CD4-positive, alpha-beta memory T cell (primary cell): Measurements from ENCODE around the gene LIN7C. TPM values are rescaled to one million over a fixed set of nuclear protein-coding genes. Genes with fewer than 3 reads are reported as not detected.

ENCODE experiments used
- CTCF ChIA-PET: fragments of 350-600 bp; sonication (Branson Sonifier 250); formaldehyde crosslinking; loops from one replicate; lab custom pipeline; 2021; ENCODE audit warnings: inconsistent platforms; ENCODE audit not compliant: partially characterized antibody; lab: Charles Lee
- POLR2A ChIA-PET: fragments of 350-600 bp; sonication (Branson Sonifier 250); formaldehyde crosslinking; loops from one replicate; lab custom pipeline; 2021; ENCODE audit not compliant: partially characterized antibody; lab: Charles Lee
- DNase-seq, 5 donors: peaks; one replicate each; pipeline versions ENCODE4 v3.0.0 to v3.0.0-alpha.2; 2020 to 2022; ENCODE audit warnings: mixed read lengths in 1 of 5
- H3K27ac ChIP-seq: one replicate; pipeline ENCODE4 v1.7.0; 2013; ENCODE audit warnings: low read depth, low read length
- H3K27me3 ChIP-seq: 2 replicates; pipeline ENCODE4 v1.7.0; 2013; ENCODE audit warnings: mild to moderate bottlenecking, low read length, moderate library complexity; ENCODE audit not compliant: insufficient read depth
- H3K36me3 ChIP-seq: 2 replicates; pipeline ENCODE4 v1.7.0; 2013; ENCODE audit warnings: mild to moderate bottlenecking, low read length, moderate library complexity; ENCODE audit not compliant: insufficient read depth
- H3K4me1 ChIP-seq: 2 replicates; pipeline ENCODE4 v1.7.0; 2013; ENCODE audit warnings: mild to moderate bottlenecking, low read length, moderate library complexity; ENCODE audit not compliant: insufficient read depth
- H3K4me3 ChIP-seq, 2 donors: one replicate each; pipeline ENCODE4 v1.7.0; 2013; ENCODE audit warnings: low read length in 2 of 2, mild to moderate bottlenecking in 1 of 2
- H3K9me3 ChIP-seq, 2 donors: one replicate each; pipeline ENCODE4 v1.7.0; 2013; ENCODE audit warnings: low read length in 2 of 2, control low read depth in 1 of 2; ENCODE audit not compliant: control insufficient read depth in 1 of 2
- H3K27ac Mint-ChIP-seq, 7 donors: one replicate each; pipeline ENCODE4 v1.8.0; 2020 to 2021; ENCODE audit warnings: mixed read lengths in 7 of 7, mild to moderate bottlenecking in 6 of 7, inconsistent platforms in 3 of 7, moderate library complexity in 3 of 7
- H3K27me3 Mint-ChIP-seq, 2 donors: one replicate each; pipeline ENCODE4 v1.8.0; 2020 to 2021; ENCODE audit warnings: mixed read lengths in 2 of 2
- H3K36me3 Mint-ChIP-seq, 2 donors: one replicate each; pipeline ENCODE4 v1.8.0; 2020 to 2021; ENCODE audit warnings: mixed read lengths in 2 of 2, inconsistent platforms in 1 of 2, mild to moderate bottlenecking in 1 of 2
- H3K4me1 Mint-ChIP-seq, 4 donors: one replicate each; pipeline ENCODE4 v1.8.0; 2020 to 2021; ENCODE audit warnings: mixed read lengths in 4 of 4, mild to moderate bottlenecking in 1 of 4
- H3K4me3 Mint-ChIP-seq, 8 donors: one replicate each; pipeline ENCODE4 v1.8.0; 2020 to 2021; ENCODE audit warnings: mixed read lengths in 8 of 8, mild to moderate bottlenecking in 7 of 8, moderate library complexity in 6 of 8, inconsistent platforms in 3 of 8
- H3K9me3 Mint-ChIP-seq, 8 donors: one replicate each; pipeline ENCODE4 v1.8.0; 2020 to 2021; ENCODE audit warnings: mixed read lengths in 8 of 8, mild to moderate bottlenecking in 5 of 8, inconsistent platforms in 3 of 8, moderate library complexity in 1 of 8
- intact Hi-C: fragments of 100-400 bp; cut with micrococcal nuclease; formaldehyde crosslinking; loops from one replicate; pipeline ENCODE4 v1.15.1; 2023
- polyA plus RNA-seq, 2 donors: library from polyadenylated mRNA; unstranded; fragments of 300-500 nt; fragmentation: Illumina TruSeq; gene quantifications; one replicate each; pipeline ENCODE4 v1.2.3, GENCODE V29; 2021
- total RNA-seq, 2 experiments: library from RNA; stranded (reverse); gene quantifications; one replicate each; pipeline ENCODE4 v1.2.3, GENCODE V29; 2021

Gene LIN7C
- total and polyA plus RNA-seq, 4 experiments from 2014 or later: 16.4 to 31.8 (median 24.3) TPM

- ChIA-PET POLR2A (no interaction called here), CTCF (interaction anchor here (3.7 kb wide), 1 partner anchor 26 kb away, joined by 10 read pairs; no protein-coding TSS in a partner anchor)
- Mint-ChIP-seq H3K9me3 (no peaks in the 10 kb centered on the region), H3K36me3 (peaks cover 0 to 3% of the 10 kb centered on the region in 2 donors), H3K27me3 (peaks cover 3 to 12% of the 10 kb centered on the region in 2 donors), H3K4me3 (peak overlapping the region; percentile 76 to 90 (median 86)), H3K4me1 (peaks cover 11 to 27% (median 18%) of the 10 kb centered on the region in 4 donors), H3K27ac (peak overlapping the region in 3 of 7 donors; percentile 14 to 82 (median 53))
- DNase-seq: peak in 3 of 5 donors; percentile 9 to 18 (median 16)
- Histone ChIP-seq H3K4me1 (peaks cover 13% of the 10 kb centered on the region), H3K9me3 (no peaks in the 10 kb centered on the region), H3K27me3 (no peaks in the 10 kb centered on the region), H3K27ac (no peak overlapping the region), H3K4me3 (peak overlapping the region; percentile 32 to 65), H3K36me3 (no peaks in the 10 kb centered on the region)
- intact Hi-C loops: loop anchor here (1.0 to 2.0 kb wide), 2 partner anchors 35 to 109 kb away; partner anchors contain the start of genes CCDC34 and LIN7C
Measured at GRCh38 chr11:27471589-27472397, 34.8 kb downstream of the LIN7C start.

DNA sequence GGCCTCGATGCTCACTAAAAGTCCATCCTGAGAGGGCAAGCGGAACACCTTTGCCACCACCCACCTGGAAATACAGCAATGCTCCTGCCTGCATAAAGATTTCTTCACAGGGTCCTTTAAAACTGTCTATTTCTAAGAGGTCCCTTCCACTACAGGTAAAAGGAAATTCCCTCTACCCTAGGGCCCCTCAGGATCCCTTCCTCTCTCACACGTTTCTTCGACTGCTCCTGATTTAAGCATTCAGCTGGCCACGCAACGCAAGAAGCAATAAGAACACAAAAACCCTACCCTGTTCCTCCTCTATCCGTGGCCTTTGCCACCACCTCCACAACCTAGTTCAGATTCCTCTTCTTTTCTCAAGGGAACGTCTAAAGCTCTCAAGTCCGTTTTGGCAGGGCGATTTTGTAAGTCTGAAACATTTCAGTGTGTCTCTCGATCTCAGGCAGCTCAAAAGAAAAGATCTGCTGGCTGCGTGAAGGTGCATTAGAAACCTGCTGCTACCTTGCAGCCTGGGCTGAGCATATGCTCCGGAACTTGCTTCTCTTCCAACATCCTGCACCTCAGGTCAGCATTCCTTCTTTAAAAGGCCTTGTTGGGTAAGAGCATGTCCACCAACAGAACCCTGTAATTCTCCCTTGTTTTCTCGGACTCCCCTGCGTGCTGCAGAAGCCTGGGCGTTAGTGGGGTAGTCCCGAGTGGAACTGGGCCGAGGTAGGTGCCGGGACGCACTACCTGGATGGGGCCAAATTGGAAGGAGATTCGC lies 35.6 kb downstream of the LIN7C start:
- peaks cover 0 to 3% of the 10 kb centered on the region in 2 donors for H3K36me3 Mint-ChIP-seq
- peaks cover 4 to 15% of the 10 kb centered on the region in 2 donors for H3K27me3 Mint-ChIP-seq
- no peaks in the 10 kb centered on the region for H3K27me3 ChIP-seq
- DNase-seq: peak in 2 of 5 donors; percentile 3 to 5
- no peak overlapping the region for H3K27ac ChIP-seq
- peak overlapping the region; percentile 32 to 43 for H3K4me3 ChIP-seq
- H3K27ac Mint-ChIP-seq: peak overlapping the region in 1 of 7 donors; percentile 82
- peaks cover 13% of the 10 kb centered on the region for H3K4me1 ChIP-seq
- ChIA-PET CTCF (no interaction called here), POLR2A (no interaction called here)
- H3K9me3 ChIP-seq: no peaks in the 10 kb centered on the region
- H3K36me3 ChIP-seq: no peaks in the 10 kb centered on the region
- intact Hi-C loops: loop anchor here (2.0 kb wide), 1 partner anchor 108 kb away; the partner anchor contains the start of gene CCDC34
- H3K9me3 Mint-ChIP-seq: no peaks in the 10 kb centered on the region
- H3K4me1 Mint-ChIP-seq: peaks cover 11 to 27% (median 18%) of the 10 kb centered on the region in 4 donors
- peak overlapping the region; percentile 76 to 90 (median 86) for H3K4me3 Mint-ChIP-seq

DNA sequence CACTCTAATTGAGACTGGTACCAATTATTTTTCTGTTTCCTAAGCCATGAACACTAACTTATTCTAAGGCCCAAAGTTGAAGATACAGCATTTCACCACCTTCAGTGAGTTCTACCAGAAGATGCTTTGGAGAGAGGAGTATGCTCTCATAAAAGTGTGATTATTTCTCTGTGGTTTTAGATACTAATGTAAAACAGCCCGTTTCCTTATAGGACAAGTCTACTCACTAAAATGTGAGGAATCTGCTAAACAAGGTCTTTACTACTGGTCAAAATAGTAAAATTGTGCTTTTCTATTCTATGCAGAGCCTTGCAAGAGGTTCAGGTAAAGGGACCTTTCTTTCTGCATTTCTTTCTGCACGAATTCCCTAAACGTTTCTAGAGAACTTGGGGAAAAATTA lies 36.4 kb downstream of the LIN7C start:
- Mint-ChIP-seq H3K4me3 (peak overlapping the region in 5 of 8 donors; percentile 4 to 89 (median 71)), H3K4me1 (peaks cover 11 to 27% (median 18%) of the 10 kb centered on the region in 4 donors), H3K27me3 (peaks cover 4 to 15% of the 10 kb centered on the region in 2 donors), H3K9me3 (no peaks in the 10 kb centered on the region), H3K27ac (no peak overlapping the region), H3K36me3 (peaks cover 0 to 3% of the 10 kb centered on the region in 2 donors)
- H3K36me3 ChIP-seq: no peaks in the 10 kb centered on the region
- H3K4me3 ChIP-seq: no peak overlapping the region
- no peaks in the 10 kb centered on the region for H3K9me3 ChIP-seq
- H3K27ac ChIP-seq: no peak overlapping the region
- no peak for DNase-seq
- CTCF ChIA-PET: no interaction called here
- peaks cover 13% of the 10 kb centered on the region for H3K4me1 ChIP-seq
- intact Hi-C loops: loop anchor here (2.0 kb wide), 1 partner anchor 107 kb away; the partner anchor contains the start of gene CCDC34
- POLR2A ChIA-PET: no interaction called here
- H3K27me3 ChIP-seq: no peaks in the 10 kb centered on the region

GRCh38 chr11:27468995-27469695 lies 37.4 kb downstream of the LIN7C start:
- Histone ChIP-seq H3K4me1 (peaks cover 13% of the 10 kb centered on the region), H3K4me3 (no peak overlapping the region), H3K9me3 (no peaks in the 10 kb centered on the region), H3K27me3 (no peaks in the 10 kb centered on the region), H3K36me3 (no peaks in the 10 kb centered on the region), H3K27ac (no peak overlapping the region)
- peaks cover 11 to 27% (median 18%) of the 10 kb centered on the region in 4 donors for H3K4me1 Mint-ChIP-seq
- intact Hi-C loops: no loop called here
- peak overlapping the region in 1 of 8 donors; percentile 22 for H3K4me3 Mint-ChIP-seq
- H3K36me3 Mint-ChIP-seq: peaks cover 0 to 3% of the 10 kb centered on the region in 2 donors
- no peaks in the 10 kb centered on the region for H3K9me3 Mint-ChIP-seq
- ChIA-PET POLR2A (no interaction called here), CTCF (no interaction called here)
- no peak overlapping the region for H3K27ac Mint-ChIP-seq
- H3K27me3 Mint-ChIP-seq: peaks cover 4 to 15% of the 10 kb centered on the region in 2 donors
- DNase-seq: no peak

GRCh38 chr11:27468209-27468994 lies 38.2 kb downstream of the LIN7C start:
- Mint-ChIP-seq H3K4me1 (peaks cover 11 to 27% (median 17%) of the 10 kb centered on the region in 4 donors), H3K36me3 (peaks cover 0 to 3% of the 10 kb centered on the region in 2 donors), H3K27ac (no peak overlapping the region), H3K9me3 (no peaks in the 10 kb centered on the region), H3K27me3 (peaks cover 8 to 16% of the 10 kb centered on the region in 2 donors), H3K4me3 (no peak overlapping the region)
- intact Hi-C loops: no loop called here
- ChIA-PET POLR2A (no interaction called here), CTCF (no interaction called here)
- Histone ChIP-seq H3K36me3 (no peaks in the 10 kb centered on the region), H3K27me3 (no peaks in the 10 kb centered on the region), H3K27ac (no peak overlapping the region), H3K4me3 (no peak overlapping the region), H3K4me1 (peaks cover 12% of the 10 kb centered on the region), H3K9me3 (no peaks in the 10 kb centered on the region)
- DNase-seq: no peak

- ChIA-PET CTCF (no interaction called here), POLR2A (no interaction called here)
- no peaks in the 10 kb centered on the region for H3K27me3 ChIP-seq
- H3K4me1 ChIP-seq: peaks cover 6% of the 10 kb centered on the region
- H3K27ac Mint-ChIP-seq: no peak overlapping the region
- H3K4me3 Mint-ChIP-seq: no peak overlapping the region
- no peaks in the 10 kb centered on the region for H3K9me3 Mint-ChIP-seq
- H3K27ac ChIP-seq: no peak overlapping the region
- H3K36me3 Mint-ChIP-seq: no peaks in the 10 kb centered on the region
- no peak for DNase-seq
- H3K36me3 ChIP-seq: no peaks in the 10 kb centered on the region
- intact Hi-C loops: no loop called here
- peaks cover 6 to 20% (median 10%) of the 10 kb centered on the region in 4 donors for H3K4me1 Mint-ChIP-seq
- H3K9me3 ChIP-seq: no peaks in the 10 kb centered on the region
- H3K27me3 Mint-ChIP-seq: peaks cover 8 to 14% of the 10 kb centered on the region in 2 donors
- H3K4me3 ChIP-seq: no peak overlapping the region
Measured at GRCh38 chr11:27467181-27467913, 39.2 kb downstream of the LIN7C start.
